CD14-positive monocyte (primary cell): Measurements from ENCODE around the gene SETBP1. TPM values are rescaled to one million over a fixed set of nuclear protein-coding genes. Genes with fewer than 3 reads are reported as not detected.
A peak's percentile ranks its signal among the peaks of the same experiment; 100 is the strongest.

Source experiments
- DNase-seq, 3 donors: peaks; one replicate each; pipeline ENCODE4 v3.0.0-alpha.2; 2011 to 2022
- H2AFZ ChIP-seq: 2 replicates; pipeline ENCODE4 v1.6.0; 2012; ENCODE audit warnings: mild to moderate bottlenecking, low read depth, low read length, inconsistent platforms; ENCODE audit not compliant: insufficient read depth, poor library complexity, severe bottlenecking
- H3K27ac ChIP-seq, 2 donors: 1 replicate in 1 of 2; 2 replicates in 1 of 2; pipeline ENCODE4 v1.5.1; 2012 to 2013; ENCODE audit warnings: low read length in 2 of 2, control low read depth in 1 of 2, inconsistent platforms in 1 of 2, low read depth in 1 of 2, mild to moderate bottlenecking in 1 of 2
- H3K27me3 ChIP-seq, 2 donors: one replicate each; pipeline versions ENCODE4 v1.6.0 to v1.6.1; 2011 to 2013; ENCODE audit warnings: low read length in 2 of 2; ENCODE audit not compliant: control insufficient read depth in 2 of 2, insufficient read depth in 2 of 2
- H3K36me3 ChIP-seq, 2 donors: replicated peaks in 1 of 2; 1 replicate in 1 of 2; 2 replicates in 1 of 2; pipeline versions ENCODE4 v1.5.1 to v1.6.1; 2012 to 2013; ENCODE audit warnings: low read length in 2 of 2, control low read depth in 1 of 2, inconsistent platforms in 1 of 2, mild to moderate bottlenecking in 1 of 2; ENCODE audit not compliant: insufficient read depth in 2 of 2, control insufficient read depth in 1 of 2
- H3K4me1 ChIP-seq, 2 donors: 1 replicate in 1 of 2; 2 replicates in 1 of 2; pipeline versions ENCODE4 v1.5.1 to v1.6.1; 2012 to 2013; ENCODE audit warnings: low read length in 2 of 2, control low read depth in 1 of 2, inconsistent platforms in 1 of 2, mild to moderate bottlenecking in 1 of 2, moderate library complexity in 1 of 2; ENCODE audit not compliant: insufficient read depth in 2 of 2, control insufficient read depth in 1 of 2
- H3K4me2 ChIP-seq: replicated peaks from 2 replicates; pipeline ENCODE3; 2012; ENCODE audit warnings: low read length, moderate library complexity, mild to moderate bottlenecking; ENCODE audit not compliant: poor library complexity, severe bottlenecking; ENCODE audit errors: extremely low read depth
- H3K4me3 ChIP-seq, 3 experiments: fragments of 200-600 bp in 1 of 3; sonication (generic) in 1 of 3; replicated peaks in 1 of 3; 1 replicate in 2 of 3; 2 replicates in 1 of 3; pipeline ENCODE4 v1.5.1; 2011 to 2013; ENCODE audit warnings: low read length in 3 of 3, mild to moderate bottlenecking in 3 of 3, control low read depth in 2 of 3, low read depth in 2 of 3, inconsistent platforms in 1 of 3, moderate library complexity in 1 of 3
- H3K79me2 ChIP-seq: 2 replicates; pipeline ENCODE4 v1.6.0; 2012; ENCODE audit warnings: mild to moderate bottlenecking, control low read depth, inconsistent platforms, low read length, moderate library complexity; ENCODE audit not compliant: insufficient read depth
- H3K9ac ChIP-seq: 2 replicates; pipeline ENCODE4 v1.6.0; 2017; ENCODE audit warnings: low read length, mild to moderate bottlenecking; ENCODE audit not compliant: insufficient read depth, poor library complexity, severe bottlenecking
- H3K9me3 ChIP-seq, 2 donors: replicated peaks in 1 of 2; 1 replicate in 1 of 2; 2 replicates in 1 of 2; pipeline versions ENCODE4 v1.5.1 to v1.6.1; 2012 to 2013; ENCODE audit warnings: low read length in 2 of 2, control low read depth in 1 of 2; ENCODE audit not compliant: control insufficient read depth in 1 of 2, insufficient read depth in 1 of 2
- H4K20me1 ChIP-seq: 2 replicates; pipeline ENCODE4 v1.6.0; 2012; ENCODE audit warnings: mild to moderate bottlenecking, low read length, control low read depth, moderate library complexity; ENCODE audit not compliant: insufficient read depth
- H3K27ac Mint-ChIP-seq, 7 donors: one replicate each; pipeline ENCODE4 v1.8.0; 2020; ENCODE audit warnings: mild to moderate bottlenecking in 7 of 7, mixed read lengths in 7 of 7, moderate library complexity in 6 of 7, inconsistent platforms in 2 of 7
- H3K27me3 Mint-ChIP-seq, 3 donors: one replicate each; pipeline ENCODE4 v1.8.0; 2021 to 2022; ENCODE audit warnings: low read depth in 3 of 3, mild to moderate bottlenecking in 3 of 3, mixed read lengths in 3 of 3, moderate library complexity in 3 of 3, inconsistent platforms in 1 of 3
- H3K36me3 Mint-ChIP-seq, 2 donors: one replicate each; pipeline ENCODE4 v1.8.0; 2020; ENCODE audit warnings: mixed read lengths in 2 of 2, inconsistent platforms in 1 of 2, mild to moderate bottlenecking in 1 of 2
- H3K4me1 Mint-ChIP-seq: one replicate; pipeline ENCODE4 v1.8.0; 2020; ENCODE audit warnings: mild to moderate bottlenecking, mixed read lengths
- H3K4me3 Mint-ChIP-seq, 2 donors: one replicate each; pipeline ENCODE4 v1.8.0; 2020; ENCODE audit warnings: mild to moderate bottlenecking in 2 of 2, mixed read lengths in 2 of 2, moderate library complexity in 1 of 2
- H3K9me3 Mint-ChIP-seq, 7 donors: one replicate each; pipeline ENCODE4 v1.8.0; 2020 to 2022; ENCODE audit warnings: mixed read lengths in 7 of 7, mild to moderate bottlenecking in 6 of 7, moderate library complexity in 6 of 7, inconsistent platforms in 2 of 7
- WGBS: methylation state at CpG from one replicate; pipeline ENCODE4 v1.1.5; 2013; ENCODE audit warnings: missing lambda C conversion rate; ENCODE audit not compliant: insufficient coverage; 5-methylcytosine and 5-hydroxymethylcytosine counted together
- intact Hi-C, 2 donors: fragments of 100-400 bp; cut with micrococcal nuclease; formaldehyde crosslinking; loops; one replicate each; pipeline versions ENCODE4 v1.15.0 to v1.15.1; 2023
- polyA plus RNA-seq, 3 donors: library from polyadenylated mRNA; depleted of rRNA in 1 of 3; unstranded in 2 of 3; stranded (reverse) in 1 of 3; fragments of 300-500 nt in 2 of 3; fragments of >200 nt in 1 of 3; fragmentation: Illumina TruSeq in 2 of 3; gene quantifications; 1 replicate in 2 of 3; 2 replicates in 1 of 3; pipeline ENCODE4 v1.2.3, GENCODE V29; 2012 to 2021
- TF ChIP-seq, protein P1 (sequence below): fragments of 200-600 bp; IDR thresholded peaks from one replicate; pipeline ENCODE4 v1.8.0; 2022; ENCODE audit warnings: antibody characterized with exemption, mild to moderate bottlenecking

SETBP1 gene
- polyA plus RNA-seq, 3 donors = 0.01 to 1.2 TPM; not detected in 1

- Histone ChIP-seq H3K79me2 (no peaks in the 10 kb centered on the region), H3K9ac (no peak overlapping the region), H2AFZ (peak overlapping the region; percentile 20), H3K4me2 (no peak overlapping the region), H3K27me3 (no peaks in the 10 kb centered on the region), H3K36me3 (no peaks in the 10 kb centered on the region), H3K27ac (no peak overlapping the region), H4K20me1 (no peaks in the 10 kb centered on the region), H3K4me3 (no peak overlapping the region), H3K4me1 (peaks cover 10 to 14% of the 10 kb centered on the region in 2 donors), H3K9me3 (no peaks in the 10 kb centered on the region)
- no peak overlapping the region for H3K27ac Mint-ChIP-seq
- DNase-seq = no peak
- peaks cover 0 to 2% (median 0%) of the 10 kb centered on the region in 7 donors for H3K9me3 Mint-ChIP-seq
- 100% methylated on average over 1 of the region's 2 CpGs for WGBS
- peaks cover 1 to 7% (median 2%) of the 10 kb centered on the region in 3 donors for H3K27me3 Mint-ChIP-seq
- H3K4me3 Mint-ChIP-seq = no peak overlapping the region
- no peaks in the 10 kb centered on the region for H3K36me3 Mint-ChIP-seq
- TF ChIP-seq, protein P1, sequence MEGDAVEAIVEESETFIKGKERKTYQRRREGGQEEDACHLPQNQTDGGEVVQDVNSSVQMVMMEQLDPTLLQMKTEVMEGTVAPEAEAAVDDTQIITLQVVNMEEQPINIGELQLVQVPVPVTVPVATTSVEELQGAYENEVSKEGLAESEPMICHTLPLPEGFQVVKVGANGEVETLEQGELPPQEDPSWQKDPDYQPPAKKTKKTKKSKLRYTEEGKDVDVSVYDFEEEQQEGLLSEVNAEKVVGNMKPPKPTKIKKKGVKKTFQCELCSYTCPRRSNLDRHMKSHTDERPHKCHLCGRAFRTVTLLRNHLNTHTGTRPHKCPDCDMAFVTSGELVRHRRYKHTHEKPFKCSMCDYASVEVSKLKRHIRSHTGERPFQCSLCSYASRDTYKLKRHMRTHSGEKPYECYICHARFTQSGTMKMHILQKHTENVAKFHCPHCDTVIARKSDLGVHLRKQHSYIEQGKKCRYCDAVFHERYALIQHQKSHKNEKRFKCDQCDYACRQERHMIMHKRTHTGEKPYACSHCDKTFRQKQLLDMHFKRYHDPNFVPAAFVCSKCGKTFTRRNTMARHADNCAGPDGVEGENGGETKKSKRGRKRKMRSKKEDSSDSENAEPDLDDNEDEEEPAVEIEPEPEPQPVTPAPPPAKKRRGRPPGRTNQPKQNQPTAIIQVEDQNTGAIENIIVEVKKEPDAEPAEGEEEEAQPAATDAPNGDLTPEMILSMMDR = no peak
- intact Hi-C loops = no loop called here
- peaks cover 16% of the 10 kb centered on the region for H3K4me1 Mint-ChIP-seq
Measured at GRCh38 chr18:44942073-44942472, 261.4 kb downstream of the SETBP1 start.

DNA sequence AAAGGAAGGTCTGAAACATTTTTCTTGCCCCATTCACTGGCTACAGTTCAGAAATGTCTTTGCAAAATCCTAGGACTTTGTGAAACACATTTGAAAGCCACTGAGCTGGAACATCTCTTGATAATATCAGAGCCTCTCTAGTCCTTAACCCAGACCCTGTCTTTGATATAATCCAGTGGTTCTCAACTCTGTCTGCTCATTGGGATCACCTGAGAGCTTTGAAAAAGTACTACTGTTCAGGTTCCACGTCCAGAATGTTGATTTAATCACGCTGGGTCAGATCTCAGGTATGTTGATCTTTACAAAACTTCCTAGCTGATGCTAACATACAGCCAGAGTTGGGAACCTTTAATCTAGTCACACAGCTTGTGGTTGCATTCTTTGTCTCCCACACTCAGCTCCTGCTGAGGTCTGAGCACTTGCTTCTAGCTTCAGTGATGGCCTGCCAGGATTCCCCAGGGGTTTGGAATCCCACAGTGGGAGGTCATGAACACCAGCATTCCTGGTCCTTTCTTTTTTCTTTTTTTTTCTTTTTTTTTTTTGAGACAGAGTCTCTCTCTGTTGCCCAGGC, 262.7 kb downstream of the SETBP1 start:
- intact Hi-C loops = no loop called here
- WGBS = 93% methylated on average over 2 of the region's 2 CpGs
- H3K27me3 Mint-ChIP-seq = peaks cover 1 to 3% (median 3%) of the 10 kb centered on the region in 3 donors

More for the DNA sequence above, 262.7 kb downstream of the SETBP1 start:
- Histone ChIP-seq H3K9me3 (no peaks in the 10 kb centered on the region), H3K4me1 (peaks cover 10 to 14% of the 10 kb centered on the region in 2 donors), H3K79me2 (no peaks in the 10 kb centered on the region), H3K27ac (no peak overlapping the region), H3K36me3 (no peaks in the 10 kb centered on the region), H3K9ac (no peak overlapping the region), H3K4me2 (no peak overlapping the region), H2AFZ (no peak overlapping the region), H3K4me3 (no peak overlapping the region), H3K27me3 (no peaks in the 10 kb centered on the region), H4K20me1 (no peaks in the 10 kb centered on the region)
- TF ChIP-seq, protein P1 = no peak
- Mint-ChIP-seq H3K4me1 (peaks cover 16% of the 10 kb centered on the region), H3K36me3 (no peaks in the 10 kb centered on the region), H3K27ac (no peak overlapping the region), H3K4me3 (no peak overlapping the region), H3K9me3 (peaks cover 0 to 2% (median 0%) of the 10 kb centered on the region in 7 donors)
- no peak for DNase-seq
